Stimulated activated CD8-positive, alpha-beta memory T cell treated with anti-CD3 and anti-CD28 coated beads, Interleukin-15, amount 100 ng/mL, for 24 hours (primary cell): ENCODE measurements around the gene OR1I1.

Experiments
- DNase-seq: peaks from one replicate; pipeline ENCODE4 v3.0.0-alpha.2; 2020; ENCODE audit warnings: low read depth

OR1I1 gene

GRCh38 chr19:15118789-15119494, 36.9 kb downstream of the OR1I1 start:
- no peak for DNase-seq

DNA sequence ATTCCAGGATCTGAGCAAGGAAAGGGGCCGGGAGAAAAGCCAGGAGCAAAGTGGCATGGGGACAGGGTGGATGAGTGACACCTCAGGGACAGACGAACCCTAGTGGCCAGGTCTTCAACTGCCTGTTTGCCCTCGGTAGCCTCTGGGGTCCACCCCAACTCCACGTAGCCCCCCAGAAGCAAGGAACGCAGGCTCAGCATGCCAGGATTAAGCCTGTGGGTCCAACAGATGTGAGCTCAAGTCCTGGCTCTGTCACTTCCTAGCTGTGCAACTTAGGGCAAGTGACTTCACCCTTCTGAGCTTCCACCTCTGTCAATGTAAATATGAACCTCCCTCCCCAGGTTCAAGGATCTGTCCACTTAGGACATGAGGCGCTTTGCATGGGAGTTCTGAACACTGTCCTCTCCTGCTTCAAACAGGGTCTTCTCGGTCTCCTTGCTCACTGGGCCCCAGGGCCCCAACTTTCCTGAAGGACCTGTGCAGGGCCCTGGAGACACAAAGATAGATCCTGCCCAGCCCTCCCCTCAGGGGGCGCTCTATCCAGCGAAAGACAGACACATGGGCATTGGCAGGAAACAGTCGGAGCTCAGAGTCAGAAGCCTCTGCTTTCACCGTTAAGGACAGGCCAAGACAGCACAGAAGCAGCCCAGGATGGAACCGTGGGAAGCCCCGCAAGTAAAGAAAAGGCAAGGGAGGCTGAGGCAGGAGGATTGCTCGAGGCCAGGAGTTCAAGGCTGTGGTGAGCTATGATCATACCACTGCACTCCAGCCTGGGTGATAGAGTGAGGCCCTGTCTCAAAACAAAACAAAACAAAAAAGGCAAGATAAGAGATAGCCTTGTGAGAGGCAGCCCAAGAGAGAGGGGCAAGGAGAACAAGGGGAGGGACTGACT, 38.4 kb downstream of the OR1I1 start:
- no peak for DNase-seq

- DNase-seq, result no peak
These were observed 40.5 kb downstream of the OR1I1 start for GRCh38 chr19:15122331-15123030.

DNA sequence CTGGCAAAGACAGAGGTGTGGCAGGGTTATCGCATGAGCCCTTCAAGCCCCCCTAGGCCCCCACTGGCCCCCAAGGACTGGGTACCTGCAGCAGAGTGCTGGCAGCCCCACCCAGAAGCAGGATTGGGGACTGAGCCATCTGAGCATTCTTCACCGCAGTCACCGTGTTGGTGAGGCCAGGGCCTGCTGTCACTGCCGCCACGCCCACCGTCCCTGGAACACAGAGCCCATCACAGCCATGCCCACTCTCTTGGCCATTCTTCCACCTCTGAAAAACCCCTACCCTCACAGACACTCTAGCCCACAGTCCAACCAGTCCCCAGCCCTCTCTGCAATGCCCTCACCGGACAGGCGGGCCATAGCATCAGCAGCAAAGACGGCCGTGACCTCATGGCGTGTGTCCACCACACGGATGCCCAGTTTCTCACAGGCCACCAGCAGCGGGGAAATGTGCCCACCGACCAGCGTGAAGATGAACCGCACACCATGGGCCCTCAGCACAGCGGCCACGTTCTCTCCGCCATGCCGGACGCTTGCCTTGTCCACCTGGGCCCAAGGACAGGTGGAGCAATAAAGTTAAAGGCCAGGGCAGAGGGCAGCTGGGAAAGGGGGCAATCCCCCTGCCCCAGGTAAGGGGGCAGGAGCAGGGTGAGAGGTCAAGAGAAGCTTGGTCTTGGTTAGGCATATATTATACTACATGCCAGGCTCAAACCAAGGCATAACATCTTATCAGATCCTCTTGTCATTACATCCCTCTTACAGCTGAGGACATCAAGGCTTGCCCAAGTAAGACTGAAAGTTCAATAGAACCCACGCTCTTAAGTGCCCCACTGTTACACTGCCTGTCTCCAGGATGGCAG, 41.2 kb downstream of the OR1I1 start:
- DNase-seq, result no peak

DNA sequence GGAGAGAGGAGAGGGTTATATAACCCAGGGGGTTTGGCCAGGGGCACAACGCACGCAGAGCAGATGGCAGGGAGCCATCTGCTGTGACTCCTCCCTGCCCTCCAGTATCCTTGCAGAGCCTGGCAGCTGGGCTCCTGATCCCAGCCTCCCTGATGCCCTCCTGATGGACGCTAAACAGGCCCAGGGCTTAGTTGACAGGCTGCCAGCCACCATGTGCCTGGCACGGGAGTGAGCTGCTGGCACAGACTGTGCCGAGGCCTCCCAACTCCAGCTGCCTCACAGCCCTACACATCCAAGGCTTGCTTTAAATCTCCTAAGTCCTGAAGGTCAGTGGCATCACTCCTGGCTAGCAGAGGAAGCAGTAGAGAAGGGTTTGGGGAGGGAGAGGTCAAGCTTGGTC, 41.9 kb downstream of the OR1I1 start:
- no peak for DNase-seq

GRCh38 chr19:15124572-15125231, 42.7 kb downstream of the OR1I1 start:
- DNase-seq, result no peak

DNA sequence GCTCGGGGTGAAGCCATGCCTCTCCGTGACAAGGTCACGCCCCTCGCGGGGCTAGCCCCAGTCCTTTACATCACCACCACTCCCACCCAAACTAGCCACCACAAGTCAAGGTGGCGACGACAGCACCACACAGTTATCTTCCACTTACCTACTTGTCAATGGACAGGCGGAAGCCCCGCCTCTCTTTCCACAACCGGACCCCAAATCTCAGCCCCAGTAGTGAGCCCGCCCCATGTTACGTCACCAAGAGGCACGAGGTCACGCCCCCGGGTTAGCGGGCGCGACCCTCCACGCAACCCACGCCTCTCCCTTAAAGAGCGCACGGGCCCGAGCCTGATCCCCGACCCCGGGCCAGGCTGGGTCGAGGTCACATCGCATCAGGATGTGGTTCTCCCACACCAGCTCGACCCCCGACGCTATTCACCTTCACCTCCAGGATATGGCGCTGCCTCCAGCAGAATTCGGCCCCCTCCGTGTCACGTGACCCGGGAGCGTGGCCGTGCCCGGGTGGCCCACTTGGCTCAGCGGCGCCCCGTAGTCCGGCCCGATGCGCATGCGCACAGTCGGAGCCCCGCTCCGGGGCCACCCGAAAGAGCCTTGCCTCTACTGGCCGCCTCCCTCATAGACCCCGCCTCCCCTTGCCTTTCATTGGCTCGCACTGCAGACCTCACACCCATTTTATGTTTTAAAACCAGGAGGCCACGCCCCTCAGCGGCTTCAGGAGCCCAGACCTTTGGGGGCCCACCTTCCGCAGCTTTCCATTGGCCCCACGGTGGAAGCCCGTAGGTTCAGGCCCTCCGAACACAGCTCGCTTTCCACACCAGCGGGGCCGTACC, 43.4 kb downstream of the OR1I1 start:
- DNase-seq, result peak; percentile 95

DNA sequence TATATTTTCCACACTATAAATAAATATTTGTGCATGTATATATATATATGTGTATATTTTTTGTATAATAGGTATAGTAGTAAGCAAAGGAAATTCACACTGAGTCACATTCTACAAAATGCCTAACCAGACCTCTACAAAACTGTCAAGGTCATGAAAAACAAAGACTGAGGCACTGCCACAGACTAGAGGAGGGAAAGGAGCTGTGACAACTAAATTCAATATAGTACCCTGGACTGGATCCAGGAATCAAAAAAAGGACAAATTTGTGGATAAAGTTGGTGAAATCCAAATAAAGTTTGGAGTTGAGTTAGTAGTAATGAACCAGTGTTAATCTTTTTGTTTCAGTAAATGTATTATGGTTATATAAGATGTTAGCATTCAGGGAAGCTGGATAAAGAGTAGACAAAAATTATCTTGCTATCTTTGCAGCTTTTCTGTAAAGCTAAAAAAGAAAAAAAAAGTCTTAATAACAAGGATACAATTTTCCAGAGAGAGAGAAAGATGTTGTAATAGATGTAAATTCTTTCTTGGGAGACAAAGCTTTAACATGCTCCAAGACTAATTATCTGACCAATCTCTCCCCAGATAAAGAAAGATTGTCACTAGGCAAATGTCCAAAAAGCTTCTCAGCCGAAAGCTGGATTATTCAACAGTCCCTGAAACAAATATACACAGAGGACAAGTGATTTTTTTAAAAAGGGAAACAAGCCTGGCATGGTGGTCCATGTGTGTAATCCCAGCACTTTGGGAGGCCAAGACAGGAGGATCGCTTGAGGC, 44.3 kb downstream of the OR1I1 start:
- DNase-seq, result no peak

DNA sequence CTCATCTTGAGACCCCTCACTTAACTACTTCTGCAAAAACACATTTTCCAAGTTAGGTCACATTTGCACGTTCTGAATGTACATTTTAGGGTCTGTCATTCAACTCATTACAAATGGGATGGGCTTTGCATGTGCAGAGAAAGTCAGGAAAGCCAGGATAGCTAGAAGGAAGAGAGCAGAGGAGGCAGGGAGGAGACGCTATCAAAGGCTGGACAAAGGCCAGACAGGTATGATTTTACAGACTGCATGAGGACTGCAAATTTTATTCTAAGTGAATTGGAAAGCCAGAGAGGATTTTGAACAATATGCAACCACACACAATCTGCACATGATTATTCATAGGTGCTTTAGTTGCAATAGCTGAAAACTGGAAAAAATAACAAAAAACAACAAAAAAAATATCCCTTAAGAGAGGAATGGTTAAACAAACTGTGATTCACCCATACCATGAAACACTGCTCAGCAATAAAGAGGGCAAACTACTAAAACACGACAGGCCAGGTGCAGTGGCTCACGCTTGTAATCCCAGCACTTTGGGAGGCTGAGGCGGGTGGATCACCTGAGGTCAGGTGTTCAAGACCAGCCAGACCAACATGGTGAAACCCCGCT, 46.3 kb downstream of the OR1I1 start:
- DNase-seq, result no peak

DNA sequence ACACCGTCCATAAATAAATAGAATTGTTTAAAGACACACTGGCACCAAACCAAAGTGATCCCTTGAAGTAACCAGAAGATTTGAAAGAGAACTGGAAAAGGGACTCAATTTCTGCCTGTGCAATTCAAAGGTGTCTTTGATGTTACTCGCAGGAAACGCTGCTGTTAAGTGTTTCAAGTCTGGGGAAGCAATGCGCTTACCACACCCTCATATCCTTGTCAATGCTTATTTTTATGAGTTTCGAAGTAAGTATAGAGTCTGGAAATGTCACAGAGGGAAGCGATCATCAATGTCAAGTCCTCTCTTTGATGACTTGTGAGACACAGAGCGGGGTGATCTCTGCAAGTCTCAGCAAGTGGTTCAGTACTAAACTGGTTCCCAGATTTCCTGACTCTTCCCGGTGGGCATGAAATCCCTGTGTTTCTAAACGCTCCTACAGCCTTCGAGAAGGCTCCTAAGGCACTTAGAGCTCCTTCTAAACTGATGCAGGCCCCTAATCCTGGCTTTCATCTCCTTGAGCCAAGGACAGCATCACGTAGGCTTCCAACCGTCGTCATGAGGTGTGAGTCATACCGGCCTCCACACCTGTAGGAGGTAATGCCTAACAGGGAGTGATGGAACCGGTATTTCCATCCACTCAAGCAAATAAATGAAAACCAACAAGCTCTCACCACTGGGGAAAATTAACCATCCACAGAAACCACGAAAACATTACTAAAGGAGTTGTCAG, 48.0 kb downstream of the OR1I1 start:
- DNase-seq, result no peak

DNA sequence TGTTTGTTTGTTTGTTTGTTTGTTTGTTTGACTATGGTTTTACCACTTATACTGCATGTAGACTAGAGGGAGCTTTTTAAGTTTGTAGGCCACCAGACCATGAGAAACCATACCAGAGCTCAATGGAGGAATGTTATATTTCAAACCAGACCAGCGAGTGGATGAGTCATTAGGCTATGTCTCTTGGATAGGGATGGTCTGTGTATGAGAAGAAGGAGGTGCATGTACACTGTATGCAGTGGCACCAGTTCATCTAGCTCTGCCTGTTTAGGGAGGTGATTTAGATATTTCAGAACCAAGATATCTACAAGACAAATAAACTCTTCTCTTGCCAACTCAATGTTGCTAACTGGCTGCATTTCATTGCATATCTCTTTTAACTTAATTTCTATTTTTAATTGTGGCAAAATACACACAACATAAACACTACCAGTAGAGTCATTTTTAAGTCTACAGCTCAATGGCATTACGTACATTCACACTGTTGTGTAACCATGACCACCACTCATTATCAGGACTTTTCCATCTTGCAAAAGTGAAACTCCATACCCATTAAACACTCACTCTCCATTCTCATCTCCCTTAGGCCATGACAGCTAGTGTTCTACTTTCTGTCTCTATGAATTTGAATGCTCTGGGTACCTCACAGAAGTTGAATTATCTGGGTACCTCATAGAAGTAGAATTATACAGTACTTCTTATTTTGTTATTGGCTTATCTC, 54.4 kb downstream of the OR1I1 start:
- no peak for DNase-seq

DNA sequence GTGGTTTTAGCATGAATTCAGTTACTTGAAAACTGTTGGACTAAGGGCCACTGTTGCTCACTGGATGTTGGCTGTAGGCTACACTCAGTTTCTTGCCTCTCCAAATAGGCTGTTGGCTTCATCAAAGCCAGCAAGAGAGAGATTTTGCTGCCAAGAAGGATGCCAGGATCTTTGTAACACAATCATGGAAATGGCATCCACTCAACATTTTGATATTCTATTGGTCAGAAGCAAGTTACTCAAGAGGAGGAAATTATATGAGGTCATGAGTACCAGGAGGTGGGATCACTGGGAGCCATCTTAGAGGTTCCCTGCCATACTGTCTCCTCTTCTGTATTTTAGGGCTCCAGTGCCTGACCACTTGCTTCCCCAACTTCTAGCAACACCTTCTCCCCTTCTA, 55.8 kb downstream of the OR1I1 start:
- DNase-seq, result no peak

GRCh38 chr19:15138427-15138826, 56.4 kb downstream of the OR1I1 start:
- no peak for DNase-seq

- DNase-seq, result no peak
These were observed 59.1 kb downstream of the OR1I1 start for GRCh38 chr19:15141143-15141542.

DNA sequence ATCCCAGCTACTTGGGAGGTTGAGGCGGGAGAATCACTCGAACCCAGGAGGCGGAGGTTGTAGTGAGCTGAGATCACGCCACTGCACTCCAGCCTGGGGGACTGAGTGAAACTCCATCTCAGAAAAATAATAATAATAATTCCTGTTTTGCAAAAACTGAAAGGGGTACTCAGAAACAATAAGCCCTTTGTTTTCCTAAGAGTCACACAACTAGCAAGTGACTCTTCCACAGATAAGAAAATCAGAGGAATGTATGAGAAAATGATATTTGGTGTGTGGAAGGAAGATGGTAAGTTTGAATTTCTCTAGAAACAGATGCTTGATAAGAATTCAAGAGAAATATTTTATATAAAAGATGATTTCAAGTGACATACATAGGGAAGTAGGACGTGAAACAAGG, 60.3 kb downstream of the OR1I1 start:
- DNase-seq, result no peak
